Right atrium auricular region (tissue), 2 donors: ENCODE results near the gene GPD1. TPM values are rescaled to one million over a fixed set of nuclear protein-coding genes. Genes with fewer than 3 reads are reported as not detected.

Source experiments
- DNase-seq: peaks from one replicate; pipeline ENCODE4 v3.0.0-alpha.2; 2019; ENCODE audit warnings: low spot score
- H3K27ac ChIP-seq, 2 donors: fragments of 200-600 bp; sonication (generic); 1 replicate in 1 of 2; 2 replicates in 1 of 2; pipeline ENCODE4 v1.5.1; 2016 to 2019
- H3K27me3 ChIP-seq, 2 donors: fragments of 200-600 bp; sonication (generic); one replicate each; pipeline versions ENCODE4 v1.5.1 to v1.6.0; 2017 to 2019
- H3K36me3 ChIP-seq: fragments of 200-600 bp; sonication (generic); one replicate; pipeline ENCODE4 v1.5.1; 2016
- H3K4me1 ChIP-seq, 2 donors: fragments of 200-600 bp; sonication (generic); one replicate each; pipeline versions ENCODE4 v1.5.1 to v1.6.0; 2017 to 2019
- H3K4me3 ChIP-seq, 2 donors: fragments of 200-600 bp; sonication (generic); 1 replicate in 1 of 2; 2 replicates in 1 of 2; pipeline ENCODE4 v1.5.1; 2017 to 2019; ENCODE audit warnings: mild to moderate bottlenecking in 1 of 2, moderate library complexity in 1 of 2
- H3K9me3 ChIP-seq, 2 donors: fragments of 200-600 bp; sonication (generic); one replicate each; pipeline ENCODE4 v1.5.1; 2019
- total RNA-seq, 2 donors: library from RNA; depleted of rRNA; stranded (reverse); fragments of >200 nt; gene quantifications; one replicate each; pipeline ENCODE4 v1.1.0, GENCODE V29; 2016
- TF ChIP-seq, protein P1 (sequence below), 2 donors: fragments of 200-600 bp; sonication (generic); IDR thresholded peaks; one replicate each; pipeline ENCODE4 v1.5.1; 2019; ENCODE audit warnings: antibody characterized with exemption in 2 of 2

GPD1 gene
- total RNA-seq, 2 donors from 2014 or later: 8.8 to 38.7 TPM

DNA sequence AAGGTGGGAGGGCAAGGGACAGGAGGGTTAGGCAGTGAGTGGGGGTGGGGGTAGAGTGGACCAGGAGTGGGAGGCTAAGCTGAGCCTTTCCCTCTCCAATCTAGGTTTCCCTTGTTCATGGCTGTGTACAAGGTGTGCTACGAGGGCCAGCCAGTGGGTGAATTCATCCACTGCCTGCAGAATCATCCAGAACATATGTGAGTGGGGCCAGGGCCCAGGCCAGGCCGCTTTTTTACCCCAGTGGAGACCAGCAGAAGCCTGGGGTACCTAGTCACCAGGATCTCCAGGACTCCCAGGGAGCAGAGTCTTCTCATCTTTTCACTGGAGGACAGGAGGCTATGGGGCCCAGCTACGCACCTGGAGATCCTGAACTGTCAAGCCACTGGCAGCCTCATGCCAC, 5.5 kb downstream of the GPD1 start:
- Histone ChIP-seq H3K4me1 (peaks cover 0 to 54% of the 10 kb centered on the region in 2 donors), H3K4me3 (no peak overlapping the region), H3K27ac (peak overlapping the region; percentile 85 to 96), H3K36me3 (no peaks in the 10 kb centered on the region), H3K9me3 (no peaks in the 10 kb centered on the region), H3K27me3 (no peaks in the 10 kb centered on the region)
- TF ChIP-seq, protein P1, sequence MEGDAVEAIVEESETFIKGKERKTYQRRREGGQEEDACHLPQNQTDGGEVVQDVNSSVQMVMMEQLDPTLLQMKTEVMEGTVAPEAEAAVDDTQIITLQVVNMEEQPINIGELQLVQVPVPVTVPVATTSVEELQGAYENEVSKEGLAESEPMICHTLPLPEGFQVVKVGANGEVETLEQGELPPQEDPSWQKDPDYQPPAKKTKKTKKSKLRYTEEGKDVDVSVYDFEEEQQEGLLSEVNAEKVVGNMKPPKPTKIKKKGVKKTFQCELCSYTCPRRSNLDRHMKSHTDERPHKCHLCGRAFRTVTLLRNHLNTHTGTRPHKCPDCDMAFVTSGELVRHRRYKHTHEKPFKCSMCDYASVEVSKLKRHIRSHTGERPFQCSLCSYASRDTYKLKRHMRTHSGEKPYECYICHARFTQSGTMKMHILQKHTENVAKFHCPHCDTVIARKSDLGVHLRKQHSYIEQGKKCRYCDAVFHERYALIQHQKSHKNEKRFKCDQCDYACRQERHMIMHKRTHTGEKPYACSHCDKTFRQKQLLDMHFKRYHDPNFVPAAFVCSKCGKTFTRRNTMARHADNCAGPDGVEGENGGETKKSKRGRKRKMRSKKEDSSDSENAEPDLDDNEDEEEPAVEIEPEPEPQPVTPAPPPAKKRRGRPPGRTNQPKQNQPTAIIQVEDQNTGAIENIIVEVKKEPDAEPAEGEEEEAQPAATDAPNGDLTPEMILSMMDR (IDR thresholded peaks at IDR 0.05): no peak
- no peak for DNase-seq

DNA sequence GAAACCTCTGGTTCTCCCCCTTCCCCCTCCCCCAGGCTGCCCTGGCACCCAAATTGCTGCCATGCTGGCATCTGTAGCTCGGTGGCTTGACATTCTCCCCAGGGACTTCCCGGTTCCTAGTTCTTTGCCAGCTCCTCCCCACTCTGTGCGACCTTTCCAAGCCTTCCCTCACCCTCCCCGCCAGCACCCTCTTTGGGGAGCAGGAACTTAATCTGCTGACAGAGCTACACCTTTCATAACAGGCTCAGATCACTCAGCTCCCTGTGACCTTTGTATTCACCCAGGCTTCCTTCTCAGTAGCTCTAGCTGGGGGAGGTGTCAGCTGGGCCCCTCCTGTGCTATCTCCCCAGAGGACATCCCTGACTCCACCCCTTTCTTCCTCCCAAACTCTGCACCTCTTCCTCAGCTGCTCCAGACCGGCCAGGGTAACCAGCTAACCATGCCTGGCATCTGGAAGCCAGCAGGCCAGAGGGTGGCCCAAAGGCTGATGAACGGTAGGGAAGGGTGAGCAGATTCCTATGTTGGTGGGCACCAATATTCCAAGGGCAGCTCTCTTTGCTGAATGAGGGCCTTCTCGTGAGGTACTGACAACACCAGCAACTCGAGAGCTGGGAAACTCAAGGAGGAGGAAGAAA, 6.4 kb downstream of the GPD1 start:
- peak overlapping the region; percentile 85 to 96 for H3K27ac ChIP-seq
- DNase-seq: no peak
- H3K9me3 ChIP-seq: no peaks in the 10 kb centered on the region
- no peaks in the 10 kb centered on the region for H3K27me3 ChIP-seq
- no peak overlapping the region for H3K4me3 ChIP-seq
- peaks cover 0 to 47% of the 10 kb centered on the region in 2 donors for H3K4me1 ChIP-seq
- no peaks in the 10 kb centered on the region for H3K36me3 ChIP-seq
- TF ChIP-seq, protein P1 (IDR thresholded peaks at IDR 0.05): no peak

DNA sequence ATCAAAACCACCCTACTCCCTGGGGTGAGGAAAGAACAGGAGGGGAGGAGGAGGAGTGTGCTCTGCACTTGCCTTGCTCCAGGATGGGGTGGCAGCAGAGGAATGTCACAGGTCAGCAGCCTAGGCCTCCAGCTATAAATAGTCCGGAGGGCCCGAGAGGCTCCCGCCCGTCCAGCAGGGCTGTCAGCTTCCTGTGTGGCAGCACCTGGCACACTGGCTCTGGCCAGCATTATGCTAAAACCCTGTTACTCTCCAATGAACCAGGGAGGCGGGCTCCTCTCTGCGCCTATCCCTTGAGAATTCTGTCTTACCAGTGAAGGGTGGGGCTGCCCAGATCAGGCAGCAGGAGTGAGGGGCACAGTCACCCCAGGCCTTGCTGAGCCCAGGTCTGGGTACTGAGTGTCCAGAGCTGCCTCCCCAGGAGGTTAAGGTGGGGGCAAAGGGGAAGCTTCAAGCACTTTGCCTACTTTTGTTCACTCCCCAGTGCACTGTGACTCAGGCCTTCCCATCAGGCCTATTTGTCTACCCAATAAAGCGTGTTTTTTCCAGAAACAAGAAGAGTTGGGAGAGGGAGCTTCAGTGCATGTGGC, 7.0 kb downstream of the GPD1 start:
- no peaks in the 10 kb centered on the region for H3K36me3 ChIP-seq
- peaks cover 0 to 44% of the 10 kb centered on the region in 2 donors for H3K4me1 ChIP-seq
- TF ChIP-seq, protein P1 (IDR thresholded peaks at IDR 0.05): no peak
- no peaks in the 10 kb centered on the region for H3K9me3 ChIP-seq
- DNase-seq: peak; percentile 72
- peak overlapping the region in 1 of 2 donors; percentile 39 for H3K4me3 ChIP-seq
- peak overlapping the region; percentile 85 to 96 for H3K27ac ChIP-seq
- H3K27me3 ChIP-seq: no peaks in the 10 kb centered on the region

DNA sequence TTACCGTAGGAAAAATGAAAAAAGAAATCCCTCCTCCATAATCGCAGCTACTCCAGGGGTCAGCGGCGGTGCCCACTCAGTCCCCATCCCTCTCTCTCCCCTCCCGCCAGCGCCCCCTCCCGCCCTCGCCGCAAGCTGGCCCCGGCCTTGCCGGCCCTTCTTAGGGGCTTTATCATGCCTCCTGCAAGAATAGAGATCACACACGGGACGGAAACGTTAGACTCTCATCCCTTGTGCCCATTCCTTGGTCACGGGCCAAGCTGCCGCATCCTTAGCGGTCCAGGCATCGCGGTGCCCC, 7.5 kb downstream of the GPD1 start:
- peaks cover 0 to 44% of the 10 kb centered on the region in 2 donors for H3K4me1 ChIP-seq
- no peaks in the 10 kb centered on the region for H3K9me3 ChIP-seq
- no peaks in the 10 kb centered on the region for H3K27me3 ChIP-seq
- H3K4me3 ChIP-seq: peak overlapping the region in 1 of 2 donors; percentile 39
- no peaks in the 10 kb centered on the region for H3K36me3 ChIP-seq
- H3K27ac ChIP-seq: peak overlapping the region; percentile 85 to 96
- DNase-seq: no peak
- TF ChIP-seq, protein P1 (IDR thresholded peaks at IDR 0.05): no peak

DNA sequence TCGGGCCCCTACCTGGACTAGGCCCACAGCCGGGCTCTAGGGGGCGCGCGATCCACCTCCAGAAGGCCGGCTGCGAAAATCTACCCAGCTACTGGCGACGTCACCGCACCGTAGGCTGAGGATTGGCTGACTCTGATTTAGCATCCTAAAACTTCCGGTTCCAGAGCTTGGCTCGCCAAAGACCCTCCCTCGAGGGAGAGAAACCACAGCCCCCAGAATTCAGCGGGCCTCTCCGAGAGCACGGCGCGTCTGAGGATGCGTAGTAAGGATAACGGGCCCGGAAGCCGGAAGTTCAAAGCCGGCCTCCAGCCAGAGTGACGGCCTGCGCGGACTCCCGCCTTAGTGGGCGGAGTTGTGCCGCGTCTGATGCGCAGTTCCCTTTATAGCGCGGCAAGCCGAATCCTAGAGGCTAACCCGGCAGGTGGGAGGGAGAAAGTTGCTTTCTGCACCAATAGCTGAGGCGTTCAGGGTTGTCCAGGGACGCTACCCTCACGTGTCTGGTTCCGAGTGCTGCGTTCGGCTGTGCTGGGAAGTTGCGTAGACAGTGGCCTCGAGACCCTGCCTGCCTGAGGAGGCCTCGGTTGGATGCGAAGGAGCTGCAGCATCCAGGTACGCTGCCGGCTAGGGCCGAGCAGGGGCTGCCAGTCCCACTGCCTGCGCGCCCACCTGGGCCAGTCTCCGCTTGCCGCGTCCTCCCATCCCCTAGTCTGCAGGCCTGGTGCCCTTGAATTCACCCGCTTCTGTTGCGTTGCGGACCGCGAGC, 8.1 kb downstream of the GPD1 start, which contains the start of gene COX14:
Gene COX14 (plus strand): TSS at position 544 of the 763 bp plus-strand sequence. CDS start 7,808 bp downstream, outside the sequence.
- Histone ChIP-seq H3K36me3 (no peaks in the 10 kb centered on the region), H3K9me3 (no peaks in the 10 kb centered on the region), H3K4me1 (peaks cover 0 to 49% of the 10 kb centered on the region in 2 donors), H3K27me3 (no peaks in the 10 kb centered on the region), H3K27ac (peak within 1 kb of the TSS; percentile 90 to 98), H3K4me3 (peak within 1 kb of the TSS; percentile 77 to 99)
- TF ChIP-seq, protein P1 (IDR thresholded peaks at IDR 0.05): peak; percentile 93 to 94
- DNase-seq: peak; percentile 99
